ENCODE results near the gene GRIN2C.

The GRIN2C gene

DNA sequence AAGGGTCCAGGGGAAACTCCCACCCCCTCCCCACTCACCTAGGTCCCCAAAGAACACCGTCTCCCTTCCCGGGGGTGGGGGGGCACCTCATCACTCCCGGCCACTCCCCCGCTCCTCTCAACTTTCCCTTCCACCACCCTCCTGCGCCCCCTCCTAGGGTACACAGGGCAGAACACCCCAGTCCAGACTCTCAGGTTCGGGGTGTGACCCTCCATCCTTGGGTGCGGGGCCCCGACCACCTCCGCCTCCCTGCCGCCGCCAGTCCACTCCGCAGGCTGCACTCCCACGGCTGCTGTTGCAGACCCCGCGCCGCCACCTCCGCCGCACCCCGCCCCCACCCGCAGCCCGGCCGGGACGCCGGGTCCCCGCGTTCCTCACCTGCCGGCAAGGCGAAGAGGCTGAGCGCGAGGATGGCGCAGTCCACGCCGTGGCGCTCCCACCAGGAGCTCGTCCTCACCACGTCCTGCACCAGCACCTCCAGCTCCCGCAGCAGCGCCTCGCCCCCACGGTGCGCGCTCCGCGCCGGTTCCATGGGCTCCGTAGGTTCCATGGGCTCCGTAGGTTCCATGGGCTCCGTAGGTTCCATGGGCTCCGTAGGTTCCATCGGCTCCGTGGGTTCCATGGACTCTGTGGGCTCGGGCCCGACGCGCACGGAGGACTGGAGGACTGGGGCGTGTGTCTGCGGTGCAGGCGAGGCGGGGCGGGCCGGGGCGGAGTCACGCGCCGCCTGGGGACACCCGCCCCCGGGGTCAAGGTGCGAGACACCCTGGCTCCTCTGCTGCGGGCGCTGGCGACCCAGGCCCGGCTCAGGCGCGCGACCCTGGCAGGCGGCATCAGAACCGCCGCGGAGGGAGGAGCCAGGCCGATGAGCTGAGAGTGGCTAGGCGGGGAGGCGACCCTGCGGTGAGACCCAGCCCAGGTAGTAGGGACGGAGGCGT lies 33.6 kb upstream of the GRIN2C start, which contains the start of gene FADS6:
FADS6 (minus strand) TSS at position 660 of the 938 bp plus-strand sequence; CDS start at position 622, 38 bp downstream.
- H3K4me3 ChIP-seq (ENCODE audit: low read depth in 1 of 2, low read length in 1 of 2), result no peak within 1 kb of the TSS
- H3K27me3 ChIP-seq, result peaks cover 91% of the 10 kb centered on the region

GRCh38 chr17:74892013-74892841 lies 32.5 kb upstream of the GRIN2C start:
- Histone ChIP-seq H3K9me3 (no peaks in the 10 kb centered on the region), H3K4me1 (ENCODE audit: control insufficient read depth in 1 of 2, insufficient read depth in 1 of 2, low read depth in 1 of 2, low read length in 1 of 2) (no peaks in the 10 kb centered on the region), H3K27ac (no peak overlapping the region), H3K4me3 (ENCODE audit: low read depth in 1 of 2, low read length in 1 of 2) (no peak overlapping the region), H3K27me3 (peaks cover 81% of the 10 kb centered on the region), H3K36me3 (no peaks in the 10 kb centered on the region)
- TF ChIP-seq, protein P1, sequence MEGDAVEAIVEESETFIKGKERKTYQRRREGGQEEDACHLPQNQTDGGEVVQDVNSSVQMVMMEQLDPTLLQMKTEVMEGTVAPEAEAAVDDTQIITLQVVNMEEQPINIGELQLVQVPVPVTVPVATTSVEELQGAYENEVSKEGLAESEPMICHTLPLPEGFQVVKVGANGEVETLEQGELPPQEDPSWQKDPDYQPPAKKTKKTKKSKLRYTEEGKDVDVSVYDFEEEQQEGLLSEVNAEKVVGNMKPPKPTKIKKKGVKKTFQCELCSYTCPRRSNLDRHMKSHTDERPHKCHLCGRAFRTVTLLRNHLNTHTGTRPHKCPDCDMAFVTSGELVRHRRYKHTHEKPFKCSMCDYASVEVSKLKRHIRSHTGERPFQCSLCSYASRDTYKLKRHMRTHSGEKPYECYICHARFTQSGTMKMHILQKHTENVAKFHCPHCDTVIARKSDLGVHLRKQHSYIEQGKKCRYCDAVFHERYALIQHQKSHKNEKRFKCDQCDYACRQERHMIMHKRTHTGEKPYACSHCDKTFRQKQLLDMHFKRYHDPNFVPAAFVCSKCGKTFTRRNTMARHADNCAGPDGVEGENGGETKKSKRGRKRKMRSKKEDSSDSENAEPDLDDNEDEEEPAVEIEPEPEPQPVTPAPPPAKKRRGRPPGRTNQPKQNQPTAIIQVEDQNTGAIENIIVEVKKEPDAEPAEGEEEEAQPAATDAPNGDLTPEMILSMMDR (IDR thresholded peaks at IDR 0.05), result no peak

More for the DNA sequence above, 33.6 kb upstream of the GRIN2C start, which contains the start of gene FADS6:
- TF ChIP-seq, protein P1 (IDR thresholded peaks at IDR 0.05), result no peak
- H3K9me3 ChIP-seq, result no peaks in the 10 kb centered on the region
- no peaks in the 10 kb centered on the region for H3K36me3 ChIP-seq
- H3K4me1 ChIP-seq (ENCODE audit: control insufficient read depth in 1 of 2, insufficient read depth in 1 of 2, low read depth in 1 of 2, low read length in 1 of 2), result no peaks in the 10 kb centered on the region
- H3K27ac ChIP-seq, result no peak within 1 kb of the TSS

- H3K9me3 ChIP-seq, result no peaks in the 10 kb centered on the region
- H3K4me3 ChIP-seq (ENCODE audit: low read depth in 1 of 2, low read length in 1 of 2), result no peak overlapping the region
- H3K36me3 ChIP-seq, result no peaks in the 10 kb centered on the region
- no peak overlapping the region for H3K27ac ChIP-seq
- no peaks in the 10 kb centered on the region for H3K4me1 ChIP-seq (ENCODE audit: control insufficient read depth in 1 of 2, insufficient read depth in 1 of 2, low read depth in 1 of 2, low read length in 1 of 2)
- TF ChIP-seq, protein P1 (IDR thresholded peaks at IDR 0.05), result no peak
- peaks cover 69% of the 10 kb centered on the region for H3K27me3 ChIP-seq
Measured at GRCh38 chr17:74890554-74890953, 30.9 kb upstream of the GRIN2C start.

- TF ChIP-seq, protein P1 (IDR thresholded peaks at IDR 0.05), result no peak
- Histone ChIP-seq H3K27ac (no peak overlapping the region), H3K4me3 (ENCODE audit: low read depth in 1 of 2, low read length in 1 of 2) (no peak overlapping the region), H3K36me3 (no peaks in the 10 kb centered on the region), H3K27me3 (peaks cover 50% of the 10 kb centered on the region), H3K4me1 (ENCODE audit: control insufficient read depth in 1 of 2, insufficient read depth in 1 of 2, low read depth in 1 of 2, low read length in 1 of 2) (peaks cover 2 to 5% of the 10 kb centered on the region in 2 experiments), H3K9me3 (no peaks in the 10 kb centered on the region)
Measured at GRCh38 chr17:74888469-74888868, 28.8 kb upstream of the GRIN2C start.

DNA sequence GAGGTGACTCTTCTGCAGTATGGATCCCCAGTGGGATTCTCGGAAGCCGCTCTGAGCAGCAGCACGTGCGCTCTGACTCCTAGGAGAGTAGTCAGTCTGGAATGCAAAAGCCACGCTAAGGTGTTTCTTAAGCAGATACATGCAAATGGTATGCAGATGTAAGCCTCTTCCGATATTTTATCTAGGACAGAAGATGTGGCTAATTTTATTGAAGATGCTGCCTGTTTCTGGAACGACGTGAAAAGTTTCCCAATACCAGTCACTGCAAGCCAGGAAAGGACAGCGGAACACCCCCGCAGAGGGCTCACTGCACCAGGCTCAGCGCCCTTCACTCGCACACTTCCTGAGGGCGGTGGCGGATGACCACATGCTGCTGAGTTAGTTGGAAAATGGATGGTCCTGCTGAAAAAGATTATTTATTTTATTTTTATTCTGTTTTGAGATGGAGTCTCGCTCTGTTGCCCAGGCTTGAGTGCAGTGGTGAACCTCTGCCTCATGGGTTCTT lies 23.6 kb upstream of the GRIN2C start:
- peaks cover 7% of the 10 kb centered on the region for H3K27me3 ChIP-seq
- TF ChIP-seq, protein P1 (IDR thresholded peaks at IDR 0.05), result no peak
- H3K9me3 ChIP-seq, result no peaks in the 10 kb centered on the region

More for the DNA sequence above, 23.6 kb upstream of the GRIN2C start:
- peaks cover 12 to 14% of the 10 kb centered on the region in 2 experiments for H3K4me1 ChIP-seq (ENCODE audit: control insufficient read depth in 1 of 2, insufficient read depth in 1 of 2, low read depth in 1 of 2, low read length in 1 of 2)
- H3K4me3 ChIP-seq (ENCODE audit: low read depth in 1 of 2, low read length in 1 of 2), result no peak overlapping the region
- no peaks in the 10 kb centered on the region for H3K36me3 ChIP-seq
- no peak overlapping the region for H3K27ac ChIP-seq
